Retinal pigment epithelial cell (primary cell): ENCODE data around the gene ADAMTS14.

Experiments used
- DNase-seq: peaks from one replicate; pipeline ENCODE4 v3.0.0-alpha.2; 2010; ENCODE audit warnings: low read depth
- H3K4me3 ChIP-seq: 2 replicates; pipeline ENCODE4 v1.5.1; 2011; ENCODE audit warnings: mild to moderate bottlenecking, low read length, control low read depth, moderate library complexity
- TF ChIP-seq, protein P1 (sequence below): conservative IDR thresholded peaks from 2 replicates; pipeline ENCODE4 v1.5.1; 2011; ENCODE audit warnings: low read depth, low read length, control low read depth, inconsistent platforms

The ADAMTS14 gene

DNA sequence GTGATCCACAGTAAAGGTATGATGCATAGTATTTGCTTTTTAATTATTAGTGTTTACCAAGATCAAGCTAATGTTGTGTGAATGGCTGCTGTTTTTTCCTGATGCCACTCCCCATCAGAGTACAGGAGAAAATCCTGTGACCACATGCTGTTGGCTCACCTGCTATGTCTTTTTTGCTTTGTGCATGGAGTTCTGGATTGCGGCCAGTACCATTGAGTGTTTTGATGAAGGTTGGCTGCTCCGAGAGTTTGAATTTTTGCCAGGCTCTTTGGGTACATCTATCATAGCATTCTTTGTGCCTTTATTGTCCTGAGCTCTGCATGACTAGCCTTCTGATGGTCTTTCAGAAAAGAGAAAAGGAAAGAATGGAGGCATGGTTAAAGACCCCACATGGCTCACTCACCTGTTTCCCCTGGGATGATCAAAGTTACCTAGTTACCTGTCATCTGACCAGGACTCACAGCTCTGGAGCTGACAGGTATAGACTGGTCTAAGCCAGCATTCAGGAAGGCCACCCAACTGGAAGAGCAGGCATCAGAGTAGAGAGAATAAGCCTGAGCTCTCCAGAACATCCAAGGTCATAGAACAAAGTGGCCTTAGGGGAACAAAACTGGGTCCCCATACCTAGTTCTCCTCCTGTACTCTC lies 131.6 kb downstream of the ADAMTS14 start:
- no peak for DNase-seq
- H3K4me3 ChIP-seq, result no peak overlapping the region
- TF ChIP-seq, protein P1, sequence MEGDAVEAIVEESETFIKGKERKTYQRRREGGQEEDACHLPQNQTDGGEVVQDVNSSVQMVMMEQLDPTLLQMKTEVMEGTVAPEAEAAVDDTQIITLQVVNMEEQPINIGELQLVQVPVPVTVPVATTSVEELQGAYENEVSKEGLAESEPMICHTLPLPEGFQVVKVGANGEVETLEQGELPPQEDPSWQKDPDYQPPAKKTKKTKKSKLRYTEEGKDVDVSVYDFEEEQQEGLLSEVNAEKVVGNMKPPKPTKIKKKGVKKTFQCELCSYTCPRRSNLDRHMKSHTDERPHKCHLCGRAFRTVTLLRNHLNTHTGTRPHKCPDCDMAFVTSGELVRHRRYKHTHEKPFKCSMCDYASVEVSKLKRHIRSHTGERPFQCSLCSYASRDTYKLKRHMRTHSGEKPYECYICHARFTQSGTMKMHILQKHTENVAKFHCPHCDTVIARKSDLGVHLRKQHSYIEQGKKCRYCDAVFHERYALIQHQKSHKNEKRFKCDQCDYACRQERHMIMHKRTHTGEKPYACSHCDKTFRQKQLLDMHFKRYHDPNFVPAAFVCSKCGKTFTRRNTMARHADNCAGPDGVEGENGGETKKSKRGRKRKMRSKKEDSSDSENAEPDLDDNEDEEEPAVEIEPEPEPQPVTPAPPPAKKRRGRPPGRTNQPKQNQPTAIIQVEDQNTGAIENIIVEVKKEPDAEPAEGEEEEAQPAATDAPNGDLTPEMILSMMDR, result no peak

DNA sequence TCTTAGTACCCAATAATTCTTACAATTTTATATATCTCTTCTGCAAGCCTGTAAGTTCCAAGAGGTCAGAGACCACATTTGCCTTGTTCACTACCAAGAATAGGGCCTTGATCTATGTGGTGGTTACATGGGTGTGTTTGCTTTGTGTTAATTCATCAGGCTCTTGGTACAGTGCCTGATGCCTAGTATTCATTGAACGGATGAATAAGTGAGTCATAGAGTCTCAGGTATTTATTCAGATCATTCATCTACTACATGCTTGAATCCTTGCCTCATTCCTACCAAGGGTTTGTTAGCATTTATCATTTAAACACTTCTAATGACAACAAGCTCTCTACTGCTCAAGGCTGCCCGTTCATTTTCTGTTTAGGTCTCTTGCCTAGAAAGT lies 132.1 kb downstream of the ADAMTS14 start:
- TF ChIP-seq, protein P1, result no peak
- no peak overlapping the region for H3K4me3 ChIP-seq
- no peak for DNase-seq

DNA sequence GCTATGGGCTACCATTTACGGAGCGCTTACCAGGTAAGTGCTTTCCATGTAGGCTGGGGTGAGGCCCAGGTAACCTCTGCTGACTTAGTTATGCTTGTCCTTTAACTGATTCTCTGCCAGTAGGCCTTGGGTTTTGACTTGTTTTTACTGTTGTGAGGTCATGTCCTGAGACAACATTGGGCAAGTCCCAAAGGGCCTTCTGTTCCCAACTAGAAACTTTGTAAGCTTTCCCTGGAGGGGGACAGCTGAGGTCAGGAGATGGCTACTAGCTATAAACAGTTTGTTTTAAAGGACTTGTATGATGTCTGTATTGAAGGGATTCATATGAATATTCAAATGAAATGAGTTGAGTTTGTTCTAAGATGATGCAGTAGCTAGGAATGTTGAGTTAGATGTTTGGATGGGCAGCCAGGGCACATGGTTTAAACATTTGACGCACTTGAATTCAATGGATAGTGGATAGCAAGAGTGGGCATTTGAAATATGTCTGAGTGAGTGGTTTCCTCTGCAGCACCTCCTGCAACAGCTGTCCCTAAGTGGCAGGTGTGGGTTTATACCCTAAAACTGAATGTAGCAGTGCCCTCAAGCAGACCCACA lies 133.4 kb downstream of the ADAMTS14 start:
- H3K4me3 ChIP-seq, result no peak overlapping the region
- TF ChIP-seq, protein P1, result no peak
- DNase-seq, result no peak

DNA sequence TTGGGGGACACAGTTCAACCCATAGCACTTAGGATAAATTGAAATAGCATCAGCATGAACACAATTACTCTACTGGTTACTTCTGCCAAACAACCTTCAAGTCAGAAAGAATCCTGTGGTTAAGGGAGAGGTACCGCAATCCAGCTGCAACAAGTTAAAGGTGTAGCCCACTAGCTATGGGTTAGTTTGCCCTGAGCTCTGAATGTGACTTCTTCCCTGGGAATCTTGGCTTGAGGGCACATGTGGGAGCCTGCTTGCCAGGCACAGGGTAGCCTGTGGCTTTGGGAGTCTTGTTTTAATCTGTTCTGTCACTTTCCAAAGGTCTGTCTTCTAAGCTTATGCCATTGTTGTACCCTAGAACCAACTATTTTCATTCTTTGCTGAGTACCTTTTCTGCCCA lies 134.5 kb downstream of the ADAMTS14 start:
- TF ChIP-seq, protein P1, result no peak
- no peak for DNase-seq
- no peak overlapping the region for H3K4me3 ChIP-seq

DNA sequence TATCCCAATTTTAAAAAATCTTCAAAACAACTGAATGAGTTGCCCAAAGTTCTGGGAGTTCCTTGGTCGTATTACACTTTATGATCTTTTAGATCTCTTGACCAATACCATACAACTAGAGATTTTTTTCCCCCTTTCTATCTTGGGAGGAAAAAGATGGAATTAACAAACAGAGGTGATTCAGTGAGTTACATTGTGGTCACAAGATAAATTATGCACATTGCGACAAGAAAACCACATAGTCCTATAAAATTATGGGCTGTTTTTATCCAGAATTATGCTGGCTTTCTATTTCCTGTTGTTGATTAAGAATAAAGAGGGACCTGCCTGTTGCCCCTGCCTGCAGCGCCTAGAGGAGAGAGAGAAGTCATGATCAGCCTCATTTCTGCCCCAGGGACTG lies 135.2 kb downstream of the ADAMTS14 start:
- no peak overlapping the region for H3K4me3 ChIP-seq
- DNase-seq, result no peak
- TF ChIP-seq, protein P1, result no peak

DNA sequence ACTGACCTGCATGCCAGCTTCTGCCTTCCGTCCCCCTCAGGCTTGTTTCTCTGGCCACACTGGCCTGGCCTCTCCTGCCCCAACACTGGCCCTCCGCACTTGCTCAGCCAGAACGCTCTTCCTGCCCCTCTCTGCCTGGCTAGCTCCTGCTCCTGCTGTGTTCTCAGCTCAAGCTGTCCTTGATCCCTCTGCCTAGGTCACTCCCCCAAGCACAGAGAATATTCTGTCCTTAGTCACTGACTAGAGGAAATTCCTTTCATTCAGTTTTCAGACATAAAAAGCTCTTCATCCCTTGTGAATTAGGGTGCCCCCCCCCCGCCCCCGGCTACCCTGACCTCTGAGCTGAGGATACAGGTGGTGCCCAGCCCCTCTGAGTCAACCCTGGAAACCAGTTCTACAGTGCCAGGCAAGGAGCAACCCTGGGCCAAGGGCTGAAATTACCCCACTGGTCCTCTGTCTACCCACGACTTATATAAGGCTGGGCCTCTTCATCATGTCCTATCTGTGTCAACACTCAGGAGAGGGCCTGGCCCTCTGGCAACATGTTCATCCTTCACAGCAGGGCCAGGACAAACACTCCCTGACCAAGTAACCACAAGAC lies 136.8 kb downstream of the ADAMTS14 start:
- no peak for DNase-seq
- no peak overlapping the region for H3K4me3 ChIP-seq
- TF ChIP-seq, protein P1, result no peak

DNA sequence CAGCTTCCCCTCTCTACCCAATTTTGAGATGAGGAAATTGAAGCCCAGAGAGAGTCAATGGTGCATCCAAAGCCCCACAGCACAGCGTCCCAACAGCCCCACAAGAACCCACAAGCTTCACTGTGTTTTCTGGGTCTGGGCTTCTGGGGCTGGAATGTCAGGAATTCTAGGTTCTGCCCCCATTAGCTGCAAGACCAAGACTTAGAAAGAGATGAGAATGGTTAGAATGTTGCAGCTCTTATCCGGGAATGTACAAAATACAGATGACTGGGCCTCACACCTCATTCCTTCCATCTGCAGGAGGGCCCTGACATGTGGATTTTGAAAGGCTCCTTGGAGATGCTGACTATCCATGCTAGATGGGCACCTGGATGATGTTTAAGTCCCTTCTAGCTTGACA lies 137.4 kb downstream of the ADAMTS14 start:
- TF ChIP-seq, protein P1, result no peak
- DNase-seq, result no peak
- H3K4me3 ChIP-seq, result no peak overlapping the region
